Right forelimb (tissue), 1 donor: Measurements from ENCODE around the gene PEMT.

Experiments
- DNase-seq: peaks from one replicate; pipeline ENCODE4 v3.0.0-alpha.2; 2018

The PEMT gene

DNA sequence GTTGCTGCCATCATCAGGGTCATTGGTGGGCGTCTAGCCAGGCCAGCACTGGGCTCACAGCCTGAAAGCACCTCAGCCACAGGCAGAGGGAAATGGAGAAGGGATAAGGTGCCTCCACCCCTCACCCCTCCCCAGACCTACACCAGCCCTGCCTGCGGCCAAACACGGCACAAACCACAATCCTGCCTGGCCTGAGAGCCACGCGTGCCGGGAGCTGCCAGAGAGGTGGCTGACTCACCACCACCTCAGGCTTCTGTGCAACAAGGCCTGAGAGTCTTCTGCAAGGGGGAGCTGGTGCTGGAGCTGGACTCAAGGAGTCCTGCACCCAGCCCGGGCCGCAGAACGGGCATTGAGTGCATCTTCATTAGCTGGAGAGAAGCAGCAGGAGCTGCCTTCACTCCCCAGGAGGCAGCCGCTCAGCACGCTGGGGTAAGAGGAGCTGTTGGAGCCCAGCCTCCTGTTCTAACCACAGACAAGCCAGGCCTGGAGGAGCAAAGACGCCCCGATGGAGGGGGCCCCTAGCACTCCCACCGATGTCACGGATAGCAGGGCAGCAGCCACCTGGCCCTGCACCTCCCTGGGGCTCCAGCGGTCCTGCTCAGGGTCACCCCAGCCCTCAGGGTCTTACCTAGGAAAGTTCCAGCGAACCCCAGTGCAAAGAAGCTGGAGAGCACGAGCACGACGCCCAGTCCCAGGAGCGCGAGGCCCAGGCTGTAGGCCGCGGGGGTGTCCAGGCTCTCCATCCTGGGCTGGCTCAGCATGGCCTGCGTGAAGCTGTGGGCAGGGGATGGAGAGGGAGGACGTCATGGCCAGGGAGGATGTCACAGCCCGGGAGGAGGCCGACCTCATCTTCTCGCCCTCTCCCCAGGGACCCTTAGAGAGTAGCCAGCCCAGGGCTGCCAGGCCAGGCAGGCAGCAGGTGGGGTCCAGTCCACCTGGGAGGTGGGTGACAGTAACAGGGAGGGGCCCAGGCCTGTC is 79.3 kb downstream of the PEMT start:
- peak; percentile 66 for DNase-seq

GRCh38 chr17:17511293-17511741 is 80.2 kb downstream of the PEMT start:
- peak; percentile 41 for DNase-seq

- no peak for DNase-seq
These were observed 80.8 kb downstream of the PEMT start for GRCh38 chr17:17510456-17511292.

GRCh38 chr17:17509601-17510425 is 81.7 kb downstream of the PEMT start:
- no peak for DNase-seq

- peak; percentile 44 for DNase-seq
These were observed 82.6 kb downstream of the PEMT start for GRCh38 chr17:17508646-17509591.

DNA sequence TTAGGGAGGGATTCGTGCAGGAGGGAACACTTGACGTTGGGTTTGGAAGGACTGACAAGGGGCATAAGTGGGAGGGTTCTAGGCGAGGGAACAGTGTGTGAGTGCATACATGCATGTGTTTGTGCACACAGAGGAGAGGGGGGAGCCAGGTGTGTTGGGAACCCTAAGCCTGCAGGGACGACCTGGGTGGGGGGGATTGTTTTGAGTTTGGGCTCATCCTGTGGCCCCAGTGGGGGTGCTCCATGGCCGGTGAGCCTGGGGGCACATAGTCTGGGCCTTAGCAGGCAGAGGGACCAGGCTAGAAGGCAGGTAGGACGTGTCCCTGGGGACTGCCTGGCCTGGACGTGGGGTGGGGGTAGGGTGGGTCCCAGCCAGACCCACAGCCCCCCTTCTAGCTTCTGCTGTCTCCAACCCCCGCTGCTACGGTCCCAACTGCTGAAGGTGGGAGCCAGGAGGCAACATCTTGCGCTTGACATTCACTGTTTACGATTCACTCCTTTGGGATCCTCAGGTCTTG is 83.4 kb downstream of the PEMT start:
- DNase-seq, result peak; percentile 19

GRCh38 chr17:17507465-17508011 is 84.0 kb downstream of the PEMT start:
- DNase-seq, result no peak

GRCh38 chr17:17506893-17507464 is 84.5 kb downstream of the PEMT start:
- no peak for DNase-seq

- no peak for DNase-seq
These were observed 85.2 kb downstream of the PEMT start for GRCh38 chr17:17506181-17506741.

DNA sequence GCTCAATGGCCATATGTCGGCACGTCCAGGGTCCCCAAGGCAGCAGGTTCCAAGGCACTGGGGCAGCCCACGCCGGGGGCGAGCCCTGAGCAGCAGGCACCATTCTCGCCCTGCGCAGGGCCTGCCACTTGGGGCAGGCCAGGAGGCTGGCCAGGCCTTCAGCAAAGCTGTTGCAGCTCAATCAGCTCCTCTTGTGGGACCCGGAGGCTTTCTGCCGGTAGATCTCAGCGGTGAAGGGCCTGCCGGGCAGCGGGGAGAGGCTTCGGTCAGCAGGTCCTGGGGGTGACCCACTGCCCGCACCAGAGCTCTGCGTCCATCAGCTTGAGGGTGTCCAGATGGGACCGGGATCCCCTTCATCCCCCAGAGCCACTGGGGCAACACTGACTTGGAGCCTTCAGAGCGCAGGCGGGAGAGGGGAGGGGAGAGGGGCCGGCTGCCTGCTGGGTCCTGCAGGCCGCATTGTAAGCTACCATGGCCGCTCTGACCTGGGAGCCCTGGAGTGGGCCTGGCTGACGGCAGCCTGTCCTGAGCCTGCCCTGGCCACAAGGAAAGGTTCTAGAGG is 85.8 kb downstream of the PEMT start:
- DNase-seq, result no peak

GRCh38 chr17:17505151-17505550 is 86.4 kb downstream of the PEMT start:
- no peak for DNase-seq

DNA sequence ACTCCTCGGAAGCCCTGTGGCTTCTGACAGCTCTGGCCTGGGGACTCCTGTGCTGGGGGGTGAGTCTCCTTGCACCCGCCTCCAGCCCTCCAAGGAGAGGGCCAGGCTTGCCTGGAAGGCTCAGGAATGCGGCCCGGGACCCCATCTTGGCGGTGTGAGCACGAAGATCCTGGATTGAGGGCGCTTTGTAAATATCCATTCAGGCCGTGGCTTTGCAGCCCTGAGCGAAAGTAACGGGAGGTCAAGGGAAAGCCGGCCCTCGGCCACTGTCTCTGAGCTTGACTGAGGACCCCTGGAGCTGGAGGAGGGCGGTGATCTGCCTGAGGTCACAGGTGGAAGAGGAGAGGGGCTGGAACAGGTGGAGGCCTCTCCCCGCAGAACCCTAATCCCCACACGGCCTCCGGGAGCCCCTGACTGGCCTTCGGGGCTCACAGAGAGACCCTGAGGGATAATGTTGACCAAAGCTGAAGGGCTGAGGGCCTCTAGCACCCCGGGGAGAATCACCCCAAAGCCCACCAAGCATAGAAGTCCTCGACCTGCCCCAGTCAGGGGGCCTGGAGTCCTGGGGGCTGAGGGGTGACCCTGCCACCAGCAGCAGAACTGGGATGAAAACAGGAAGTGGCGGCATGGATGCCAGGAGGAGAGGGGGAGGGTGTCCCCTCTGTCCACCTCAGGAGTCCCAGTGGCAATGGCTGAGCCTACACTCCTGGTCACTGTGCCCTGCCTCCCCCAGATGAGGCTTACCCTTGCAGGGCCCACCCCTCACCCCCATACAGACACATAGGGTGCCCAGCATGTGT is 87.0 kb downstream of the PEMT start:
- DNase-seq, result no peak

GRCh38 chr17:17503566-17504130 is 87.9 kb downstream of the PEMT start:
- DNase-seq, result peak; percentile 82

DNA sequence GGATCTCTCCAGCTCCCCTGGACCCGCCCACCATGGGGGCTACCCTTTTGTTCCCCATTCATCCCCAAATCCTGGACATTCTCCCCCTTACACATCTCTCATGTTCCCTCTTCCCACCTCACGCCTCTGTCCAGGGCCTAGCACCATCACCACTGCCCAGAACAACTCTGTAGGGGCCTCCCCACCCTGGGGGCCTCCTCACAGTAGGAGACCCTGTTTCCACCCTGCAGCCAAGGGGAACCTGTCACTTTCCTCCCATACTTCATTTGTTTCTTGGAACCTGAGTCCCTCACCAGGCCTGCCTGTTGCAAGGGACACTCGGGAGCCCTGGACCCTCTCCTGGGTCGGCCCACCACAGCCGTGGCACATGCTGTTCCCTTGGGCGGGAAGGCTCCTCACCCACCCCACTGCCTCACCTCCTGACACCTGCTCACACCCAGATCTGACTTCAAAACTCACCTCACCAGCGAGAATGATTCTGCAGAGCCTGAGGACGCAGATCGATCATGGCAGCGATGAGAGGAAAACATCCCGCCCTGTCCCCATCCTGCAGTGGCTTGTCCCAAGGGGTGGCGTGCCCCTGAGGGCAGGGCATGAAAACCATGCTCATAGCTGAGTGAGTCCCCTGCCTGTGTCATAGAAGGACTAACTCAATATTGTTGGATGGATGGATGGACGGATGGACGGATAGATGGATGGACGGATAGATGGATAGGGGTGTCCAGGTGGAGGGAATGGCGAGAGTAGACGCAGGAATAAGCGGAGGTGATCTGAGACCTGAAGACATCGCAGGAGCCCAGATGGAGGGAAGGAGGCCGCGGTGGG is 88.6 kb downstream of the PEMT start:
- no peak for DNase-seq

- no peak for DNase-seq
These were observed 90.4 kb downstream of the PEMT start for GRCh38 chr17:17500999-17501605.

DNA sequence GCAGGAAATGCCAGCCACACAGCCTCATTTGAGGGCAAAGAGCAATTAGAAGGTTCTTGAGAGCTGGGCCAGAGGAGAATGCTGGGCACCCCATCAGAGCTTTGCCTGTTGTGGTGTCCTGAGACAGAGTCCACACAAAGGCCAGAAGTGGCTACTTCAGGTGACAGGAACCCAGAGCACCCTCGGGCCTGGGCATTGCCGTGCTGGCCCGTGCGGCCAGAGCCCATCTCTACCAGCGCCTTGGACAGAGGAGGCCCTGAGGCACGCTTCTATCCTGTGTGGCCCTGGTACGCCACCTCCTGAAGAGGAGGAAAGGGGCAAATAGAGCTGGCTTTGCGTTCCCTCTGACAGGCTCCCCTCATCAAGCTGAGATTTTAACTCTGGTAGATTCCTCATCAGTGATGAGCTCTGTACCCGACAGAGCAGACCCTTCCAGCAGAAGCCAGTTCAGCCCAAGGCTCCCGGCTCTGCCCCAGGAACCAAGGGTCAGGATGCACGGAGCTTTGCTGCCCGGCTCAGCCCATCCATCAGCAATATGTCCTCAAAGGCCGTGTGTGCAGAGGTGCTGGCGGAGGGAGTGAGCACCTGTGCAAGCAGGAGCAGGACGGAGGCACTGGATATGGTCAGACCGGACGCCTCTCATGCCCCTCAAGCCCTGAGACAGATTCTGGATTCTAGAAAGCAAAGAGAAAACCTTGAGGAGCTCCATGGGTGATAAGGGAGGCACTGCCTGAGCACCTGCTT is 91.9 kb downstream of the PEMT start:
- no peak for DNase-seq
